Embryonic facial prominence (tissue), 1 donor: ENCODE measurements around the gene HTRA1.

ENCODE experiments used
- DNase-seq: peaks from one replicate; pipeline ENCODE4 v3.0.0-alpha.2; 2016; ENCODE audit errors: extremely low spot score

Gene HTRA1

DNA sequence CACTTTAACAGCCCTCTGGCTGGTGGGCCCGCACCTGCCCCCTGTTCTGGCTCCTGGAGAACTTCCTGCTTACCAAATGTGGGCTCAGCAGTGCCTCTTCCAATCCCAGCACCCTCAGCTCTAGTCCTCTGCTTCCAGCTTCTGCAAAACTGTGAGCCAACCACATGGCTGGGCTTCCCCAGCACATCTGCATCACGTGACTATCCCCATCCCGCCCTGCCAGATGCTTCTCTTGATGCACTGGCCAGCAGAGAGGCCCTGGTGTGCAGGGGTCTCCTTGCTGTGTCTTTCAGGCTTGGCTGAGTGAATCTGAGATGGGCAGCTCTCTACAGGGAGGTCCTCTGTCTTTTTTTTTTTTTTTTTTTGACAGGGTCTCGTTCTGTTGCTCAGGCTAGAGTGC, 55.4 kb downstream of the HTRA1 start:
- no peak for DNase-seq

- no peak for DNase-seq
These were observed 57.8 kb downstream of the HTRA1 start for GRCh38 chr10:122519144-122519543.

DNA sequence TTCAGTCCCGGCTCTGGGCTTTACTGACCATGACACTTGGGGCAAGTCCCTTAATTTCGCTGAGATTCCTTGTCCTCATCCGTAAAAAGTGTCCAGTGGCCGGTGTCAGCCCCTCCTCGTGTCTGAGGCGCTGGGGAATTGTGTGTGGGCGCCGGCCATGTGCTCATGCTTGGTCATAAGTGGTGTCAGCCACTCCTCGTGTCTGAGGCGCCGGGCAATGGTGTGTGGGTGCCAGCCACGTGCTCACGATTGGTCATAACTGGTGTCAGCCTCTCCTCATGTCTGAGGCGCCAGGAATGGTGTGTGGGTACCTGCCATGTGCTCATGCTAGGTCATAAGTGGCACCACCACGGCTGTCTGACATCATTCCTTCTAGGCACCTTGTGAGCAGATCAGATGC, 58.5 kb downstream of the HTRA1 start:
- DNase-seq, result no peak

GRCh38 chr10:122521011-122521410, 59.7 kb downstream of the HTRA1 start:
- no peak for DNase-seq

DNA sequence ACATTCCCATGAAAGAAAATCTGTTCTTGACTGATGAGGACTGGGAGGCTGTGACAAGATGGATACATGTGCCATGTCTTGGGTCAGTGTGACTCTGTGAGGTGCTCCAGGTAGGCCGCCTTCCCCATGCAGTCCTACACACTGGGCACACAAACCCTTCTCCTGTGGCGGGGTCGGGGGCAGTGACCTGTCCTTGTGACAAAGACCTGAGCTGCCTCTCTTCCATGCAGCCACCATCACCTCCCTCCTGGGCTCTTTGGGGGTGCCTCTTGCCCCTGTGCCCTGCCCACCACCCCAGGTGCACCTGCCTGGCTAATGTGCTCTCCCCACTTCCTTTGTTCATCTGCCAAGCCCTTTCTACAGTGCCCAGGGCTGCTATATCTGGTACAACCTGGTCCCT, 63.5 kb downstream of the HTRA1 start:
- no peak for DNase-seq

DNA sequence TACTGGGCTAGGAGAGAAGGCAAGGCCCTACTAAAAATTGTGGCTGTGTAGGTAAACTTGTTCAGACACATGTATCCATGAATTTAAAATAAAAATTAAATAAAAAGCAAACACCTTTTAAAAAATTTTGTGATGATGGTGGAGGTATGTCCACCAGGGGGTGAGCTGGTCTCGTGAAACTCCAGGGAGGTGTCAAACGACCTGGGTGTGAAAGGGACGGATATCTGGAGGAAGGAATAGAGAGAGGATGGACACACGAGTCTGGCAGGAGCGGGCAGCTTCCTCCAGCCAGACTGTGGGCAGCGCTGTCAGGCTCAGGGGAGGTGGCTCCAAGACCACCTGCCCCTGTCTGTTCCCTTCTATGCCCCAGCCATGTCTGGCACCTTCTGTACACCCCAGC, 64.4 kb downstream of the HTRA1 start:
- DNase-seq, result no peak

- DNase-seq, result no peak
These were observed 65.5 kb downstream of the HTRA1 start for GRCh38 chr10:122526892-122527291.

- DNase-seq, result no peak
These were observed 68.8 kb downstream of the HTRA1 start for GRCh38 chr10:122530177-122530576.

GRCh38 chr10:122531261-122531660, 69.9 kb downstream of the HTRA1 start:
- no peak for DNase-seq

DNA sequence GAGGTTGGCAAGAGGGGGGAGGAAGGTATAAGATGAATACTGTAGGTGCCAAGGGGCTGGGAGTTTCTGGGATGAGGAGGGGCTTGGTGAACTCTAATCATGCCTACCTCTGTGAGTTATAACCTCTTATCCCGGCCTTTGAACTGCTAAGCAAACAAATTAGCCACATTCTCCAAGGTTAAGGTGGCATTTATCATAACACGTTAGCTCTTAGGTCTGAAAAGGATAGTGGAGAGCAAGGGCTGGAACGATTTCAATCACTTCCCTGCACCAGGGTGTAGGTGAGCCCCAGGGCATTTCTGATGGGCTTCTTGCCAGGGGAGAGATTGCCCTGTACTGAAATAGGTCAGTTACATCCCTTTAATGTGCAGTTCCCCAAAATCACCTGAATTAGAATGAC, 70.6 kb downstream of the HTRA1 start:
- no peak for DNase-seq

GRCh38 chr10:122532601-122533296, 71.4 kb downstream of the HTRA1 start:
- DNase-seq, result no peak

DNA sequence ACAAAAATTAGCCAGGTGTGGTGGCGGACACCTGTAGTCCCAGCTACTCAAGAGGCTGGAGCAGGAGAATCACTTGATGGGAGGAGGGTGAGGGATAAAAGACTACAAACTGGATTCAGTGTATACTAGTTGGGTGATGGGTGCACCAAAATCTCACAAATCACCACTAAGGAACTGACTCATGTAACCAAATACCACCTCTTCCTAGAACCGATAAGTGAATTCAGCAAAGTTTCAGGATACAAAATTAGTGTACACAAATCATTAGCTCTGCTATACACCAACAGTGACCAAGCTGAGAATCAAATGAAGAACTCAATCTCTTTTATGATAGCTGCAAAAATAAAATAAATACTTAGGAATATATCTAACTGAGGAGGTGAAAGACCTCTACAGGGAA, 76.2 kb downstream of the HTRA1 start:
- DNase-seq, result no peak

GRCh38 chr10:122541541-122542002, 80.2 kb downstream of the HTRA1 start:
- DNase-seq, result no peak

DNA sequence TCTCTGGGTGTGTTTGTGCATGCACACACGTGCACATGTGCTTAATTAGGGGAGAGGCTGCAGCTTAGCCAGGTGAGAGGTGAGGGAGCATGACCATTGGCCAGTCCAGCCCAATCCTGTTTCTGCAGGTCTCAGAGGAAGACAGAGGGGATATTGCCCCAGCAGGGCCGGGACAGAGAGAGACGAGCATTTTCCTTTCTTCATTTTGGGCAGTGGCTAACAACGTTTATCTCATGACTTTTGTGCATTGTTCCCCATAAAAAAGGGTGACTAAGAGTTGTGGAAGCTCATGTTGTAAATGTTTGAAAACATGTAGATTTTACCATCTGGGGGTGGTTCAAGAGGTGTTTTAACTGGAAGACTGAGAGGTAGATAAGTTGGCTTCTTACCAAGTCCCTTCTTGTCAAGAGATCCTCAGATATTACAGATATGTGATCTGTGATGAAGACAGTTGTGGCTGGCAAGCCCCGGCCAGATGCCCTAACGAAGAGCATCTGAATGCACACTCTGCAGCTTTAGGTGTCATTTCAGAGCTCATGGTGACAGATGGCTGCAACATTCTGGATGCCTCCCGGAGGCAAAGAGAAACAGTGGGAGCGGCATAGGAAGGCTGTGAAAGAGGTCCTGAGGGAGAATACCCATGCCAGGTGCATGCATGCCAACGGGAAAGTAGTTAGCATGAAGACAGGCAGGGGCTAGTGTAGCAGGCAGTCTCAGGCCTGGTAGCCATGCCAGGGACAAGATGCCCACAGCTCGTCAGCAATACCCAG, 82.5 kb downstream of the HTRA1 start:
- DNase-seq, result no peak

DNA sequence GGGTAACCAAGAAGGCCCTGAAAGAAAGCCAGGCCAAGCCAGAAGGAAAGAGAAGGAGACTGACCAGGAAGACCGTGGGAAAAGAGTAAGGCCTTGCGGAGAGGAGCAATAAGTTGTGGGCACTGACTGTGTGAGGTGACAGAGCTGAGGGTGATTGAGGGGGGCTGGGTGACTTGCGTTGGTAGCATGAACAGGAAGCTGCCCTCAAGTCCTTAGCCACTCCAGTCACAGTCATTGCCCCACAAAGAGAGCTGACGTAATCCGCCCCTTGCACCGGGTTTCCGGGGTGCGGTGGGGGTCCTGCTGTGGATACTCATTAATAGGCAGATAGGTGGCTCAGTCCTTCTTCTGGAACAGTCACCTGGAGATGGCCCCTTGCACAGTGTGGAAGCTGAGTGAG, 83.1 kb downstream of the HTRA1 start:
- DNase-seq, result no peak

- no peak for DNase-seq
These were observed 84.9 kb downstream of the HTRA1 start for GRCh38 chr10:122546242-122546641.

DNA sequence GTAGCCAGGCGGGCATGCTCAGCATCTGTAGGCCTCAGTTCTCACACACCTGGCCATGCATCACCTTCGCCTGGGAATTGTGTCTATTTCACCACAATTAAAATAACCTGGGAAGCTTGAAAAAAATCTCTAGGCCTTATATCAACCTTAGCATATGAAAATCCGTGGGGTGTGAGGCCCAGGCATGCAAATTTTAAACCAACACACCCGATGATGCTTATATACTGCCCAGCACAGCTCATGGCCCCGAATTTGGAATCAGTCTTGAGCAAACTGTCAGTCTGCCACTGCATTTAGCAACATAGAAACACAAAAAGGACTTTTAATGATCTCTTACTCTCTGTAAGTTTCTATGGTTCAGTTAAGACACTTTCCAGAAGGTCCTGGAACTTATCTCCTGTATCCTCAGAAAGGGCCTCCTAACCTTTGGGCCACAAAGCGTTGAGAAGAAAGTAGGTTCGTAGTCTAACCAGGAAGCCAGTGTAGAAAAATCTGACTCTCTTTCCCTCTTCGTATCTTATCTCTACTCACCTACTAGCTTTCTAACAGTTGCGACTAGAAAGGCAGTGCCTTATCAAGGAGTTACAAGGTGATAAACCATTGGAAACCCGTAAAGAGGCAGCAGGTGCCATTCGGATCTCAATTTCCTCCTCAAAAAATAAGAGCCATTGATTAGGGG, 87.2 kb downstream of the HTRA1 start:
- no peak for DNase-seq

DNA sequence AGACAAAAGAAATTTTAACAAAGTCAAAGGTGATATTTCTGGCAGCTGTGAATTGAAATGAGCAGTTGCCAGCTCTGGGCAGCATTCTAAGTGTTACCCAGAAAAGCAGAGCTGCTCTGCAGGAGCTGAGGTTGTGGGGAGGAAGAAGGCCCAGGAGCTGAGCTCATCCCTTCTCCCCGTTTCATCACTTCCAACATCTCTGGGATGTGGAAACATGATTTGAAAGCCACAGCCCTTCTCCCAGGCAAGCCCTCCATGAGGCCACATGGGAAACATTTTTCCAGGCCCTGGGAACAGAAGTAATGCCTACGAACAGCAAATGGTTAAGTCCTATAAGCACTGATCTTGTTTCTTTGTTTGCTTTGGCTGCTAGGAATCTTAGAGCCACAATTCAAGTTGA, 88.3 kb downstream of the HTRA1 start:
- no peak for DNase-seq

DNA sequence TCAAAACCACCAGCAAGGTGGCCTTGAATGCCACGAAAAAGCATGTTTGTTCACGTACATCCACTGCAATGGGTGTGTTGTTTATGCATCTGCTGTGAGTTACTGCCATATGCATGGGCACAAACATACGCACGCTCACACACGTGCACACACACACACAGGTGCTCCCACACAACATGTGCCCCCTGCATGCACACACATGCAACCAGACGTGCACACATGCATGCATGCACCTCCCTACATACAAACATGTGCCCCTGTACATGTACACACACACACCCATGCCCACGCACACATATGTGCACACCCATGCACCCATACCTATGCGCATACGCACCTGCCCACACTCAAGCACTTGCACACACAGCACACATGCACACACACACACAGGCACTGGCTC, 89.1 kb downstream of the HTRA1 start:
- DNase-seq, result no peak

DNA sequence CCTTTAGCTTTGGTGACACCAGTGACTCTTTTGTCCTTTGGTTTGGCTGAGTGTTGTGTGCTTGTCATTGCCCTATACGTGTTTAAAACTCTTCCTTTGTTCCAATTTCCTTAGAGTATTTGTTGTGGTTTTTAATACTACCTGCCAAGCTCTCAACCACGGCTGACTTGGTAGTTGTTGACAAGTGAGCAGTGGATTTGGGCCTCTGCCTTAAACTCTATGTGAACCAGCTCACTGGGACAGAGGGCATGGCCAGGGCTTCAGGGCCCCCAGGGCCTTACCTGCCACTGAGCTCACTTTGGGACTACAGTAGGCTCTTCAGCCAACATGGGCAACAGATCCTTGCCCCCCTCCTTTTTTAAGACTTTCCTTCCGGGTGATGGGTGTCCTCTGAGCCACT, 89.6 kb downstream of the HTRA1 start:
- no peak for DNase-seq

DNA sequence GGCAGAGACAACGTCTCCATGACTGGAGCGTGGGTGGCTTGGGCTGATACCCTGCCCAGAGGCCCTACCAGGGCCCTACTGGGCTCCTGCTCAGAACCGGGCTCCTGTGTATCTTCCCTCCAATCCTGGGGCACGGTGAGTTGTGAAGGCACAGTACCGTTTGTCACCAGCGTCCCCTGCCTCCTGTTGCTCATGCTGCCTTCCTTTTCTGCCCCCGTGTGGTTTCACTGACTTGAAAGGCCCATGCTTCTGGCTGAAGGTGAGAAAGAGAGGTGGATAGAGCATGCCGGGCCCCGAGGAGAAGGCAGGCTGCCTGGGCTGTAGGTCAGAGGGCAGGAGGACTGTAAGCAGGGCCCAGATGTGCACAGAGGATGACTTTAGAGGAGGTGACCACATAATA, 90.1 kb downstream of the HTRA1 start:
- no peak for DNase-seq

GRCh38 chr10:122553341-122553740, 92.0 kb downstream of the HTRA1 start:
- DNase-seq, result no peak
